NCI-H2171 (cell line): Measurements from ENCODE around the gene ADGRL1.
A peak's percentile ranks its signal among the peaks of the same experiment; 100 is the strongest.
"Not testable (repeated sequence)": the region's sequence is repeated elsewhere in the genome, so short reads cannot be mapped to it uniquely, and the experiment has no call there.

ENCODE experiments used
- DNase-seq: peaks from one replicate; lab custom pipeline; 2025; lab: John Stamatoyannopoulos, UW

The ADGRL1 gene

DNA sequence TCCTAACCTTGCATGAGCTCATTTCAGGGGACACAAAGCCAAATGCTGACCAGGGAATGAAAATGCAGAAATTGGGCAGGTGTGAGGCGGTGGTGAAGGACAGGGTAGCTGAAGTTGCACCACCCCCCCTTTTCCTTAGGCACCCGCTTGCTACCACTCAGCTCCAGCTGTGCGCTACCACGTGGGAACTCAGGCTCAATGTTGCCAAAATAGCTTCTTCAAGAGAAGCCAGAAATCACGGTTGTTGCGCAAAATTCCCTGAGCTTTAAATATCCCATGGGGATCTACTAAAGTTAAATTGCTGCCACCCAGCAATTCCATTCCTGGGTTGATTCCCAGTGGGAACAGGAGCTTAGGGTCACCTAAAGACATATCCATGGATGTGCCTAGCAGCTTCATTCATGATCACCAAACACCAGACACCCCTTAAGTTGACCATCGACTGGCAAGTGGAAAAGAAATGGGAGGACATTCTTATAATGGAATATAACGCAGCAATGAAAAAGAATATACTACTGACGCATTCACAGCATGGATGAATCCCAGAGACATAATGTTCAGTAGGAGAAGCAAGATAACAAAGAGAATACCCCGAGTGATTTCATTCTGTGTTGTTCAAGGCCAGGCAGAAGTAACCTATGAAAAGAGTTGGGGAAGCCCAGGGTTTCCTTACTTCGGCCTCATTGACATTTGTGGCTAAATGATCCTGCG, 12.8 kb upstream of the ADGRL1 start:
- no peak for DNase-seq

GRCh38 chr19:14217886-14218285, 11.9 kb upstream of the ADGRL1 start:
- DNase-seq = not testable (repeated sequence)

GRCh38 chr19:14214580-14214979, 8.6 kb upstream of the ADGRL1 start:
- no peak for DNase-seq

- DNase-seq = not testable (repeated sequence)
Measured at GRCh38 chr19:14210182-14210581, 4.2 kb upstream of the ADGRL1 start.

GRCh38 chr19:14209401-14209800, 3.4 kb upstream of the ADGRL1 start:
- not testable (repeated sequence) for DNase-seq

DNA sequence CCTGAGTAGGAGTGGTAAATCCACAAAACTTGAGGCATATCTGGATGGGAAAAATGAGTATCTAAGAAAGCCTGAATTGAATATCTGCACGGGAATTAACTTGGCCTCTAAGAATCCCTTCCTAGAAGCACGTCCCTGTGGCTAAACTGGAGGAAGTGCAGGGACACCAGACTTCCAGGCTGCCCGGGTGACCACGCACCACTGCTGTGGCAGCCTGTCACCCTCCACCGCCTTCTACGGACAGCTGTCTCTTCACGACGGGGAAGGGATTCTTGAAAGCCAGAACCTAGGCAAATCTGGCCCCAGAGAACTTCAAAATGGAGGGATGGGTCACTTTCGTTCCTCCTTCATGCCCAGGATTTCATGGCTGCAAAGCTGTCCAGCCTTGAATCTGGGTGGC, 2.5 kb upstream of the ADGRL1 start:
- DNase-seq = not testable (repeated sequence)

- not testable (repeated sequence) for DNase-seq
Measured at GRCh38 chr19:14207796-14208195, 1.8 kb upstream of the ADGRL1 start.

GRCh38 chr19:14206737-14207726, 1.1 kb upstream of the ADGRL1 start:
- DNase-seq = peak; percentile 94

DNA sequence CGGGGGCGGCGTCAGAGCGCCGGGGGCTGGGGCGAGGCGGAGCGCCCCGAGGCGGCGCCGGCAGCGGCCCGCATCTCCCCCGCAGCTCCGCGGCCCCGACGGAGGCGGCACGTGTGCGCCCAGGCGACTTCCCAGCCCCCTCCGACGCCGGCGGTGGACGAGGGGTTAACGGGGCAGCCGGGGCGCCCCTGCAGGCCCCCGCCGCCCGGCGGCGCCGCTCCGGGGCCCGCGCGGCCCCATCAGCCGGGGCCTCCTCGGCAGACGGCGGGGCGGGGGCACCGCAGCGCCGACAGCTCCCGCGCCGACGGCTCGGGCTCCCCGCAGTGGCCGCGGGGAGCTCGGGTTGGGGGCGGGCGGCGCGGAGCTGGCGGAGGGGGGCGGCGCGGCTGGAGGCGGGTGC, 339 bp upstream of the ADGRL1 start:
- not testable (repeated sequence) for DNase-seq

GRCh38 chr19:14204676-14205451, 1.1 kb downstream of the ADGRL1 start:
- not testable (repeated sequence) for DNase-seq

GRCh38 chr19:14204219-14204618, 1.8 kb downstream of the ADGRL1 start:
- DNase-seq = not testable (repeated sequence)

DNA sequence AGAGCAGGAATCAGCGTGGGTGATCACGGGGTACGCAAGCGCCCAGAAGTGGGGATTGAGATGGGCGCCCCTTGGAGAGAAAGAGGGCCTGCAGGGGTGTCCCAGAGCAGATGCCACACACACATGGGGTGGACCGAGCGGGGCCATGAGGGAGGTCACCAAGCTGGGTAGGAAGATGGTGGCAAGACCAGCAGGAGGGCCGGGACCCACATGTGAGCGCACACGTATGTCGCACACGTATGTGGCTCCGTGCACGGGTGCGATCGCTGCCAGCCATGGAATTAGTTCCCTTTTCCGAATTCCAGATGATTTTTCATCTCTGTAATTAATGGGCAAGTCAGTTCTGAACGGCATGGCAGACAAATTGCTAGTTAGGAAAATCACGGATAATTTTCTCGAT, 2.2 kb downstream of the ADGRL1 start:
- not testable (repeated sequence) for DNase-seq

- DNase-seq = no peak
Measured at GRCh38 chr19:14203177-14203576, 2.8 kb downstream of the ADGRL1 start.

GRCh38 chr19:14201481-14201880, 4.5 kb downstream of the ADGRL1 start:
- not testable (repeated sequence) for DNase-seq

- DNase-seq = not testable (repeated sequence)
Measured at GRCh38 chr19:14200147-14200841, 5.7 kb downstream of the ADGRL1 start.

GRCh38 chr19:14198384-14199376, 7.3 kb downstream of the ADGRL1 start:
- DNase-seq = no peak

GRCh38 chr19:14197882-14198281, 8.1 kb downstream of the ADGRL1 start:
- DNase-seq = no peak

DNA sequence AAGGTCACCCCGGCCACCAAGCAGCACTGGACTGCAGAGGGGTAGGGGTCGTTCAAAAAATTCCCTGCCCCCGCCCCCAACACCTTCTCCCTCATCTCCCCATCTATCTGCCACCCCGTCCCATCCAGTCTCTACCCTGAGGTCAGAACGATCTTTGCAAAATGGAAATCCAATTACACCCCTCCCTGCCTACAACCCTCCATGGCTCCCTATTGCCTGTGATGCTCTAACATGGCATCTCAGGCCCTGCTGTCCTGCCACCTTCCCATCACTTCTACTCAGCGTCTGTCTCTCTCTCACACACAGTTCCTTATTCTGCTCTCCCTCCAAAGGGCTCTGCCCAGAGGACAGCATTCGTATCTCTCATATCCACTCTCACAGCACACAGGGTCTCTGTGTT, 8.7 kb downstream of the ADGRL1 start:
- DNase-seq = not testable (repeated sequence)

- DNase-seq = not testable (repeated sequence)
Measured at GRCh38 chr19:14196105-14196504, 9.9 kb downstream of the ADGRL1 start.

DNA sequence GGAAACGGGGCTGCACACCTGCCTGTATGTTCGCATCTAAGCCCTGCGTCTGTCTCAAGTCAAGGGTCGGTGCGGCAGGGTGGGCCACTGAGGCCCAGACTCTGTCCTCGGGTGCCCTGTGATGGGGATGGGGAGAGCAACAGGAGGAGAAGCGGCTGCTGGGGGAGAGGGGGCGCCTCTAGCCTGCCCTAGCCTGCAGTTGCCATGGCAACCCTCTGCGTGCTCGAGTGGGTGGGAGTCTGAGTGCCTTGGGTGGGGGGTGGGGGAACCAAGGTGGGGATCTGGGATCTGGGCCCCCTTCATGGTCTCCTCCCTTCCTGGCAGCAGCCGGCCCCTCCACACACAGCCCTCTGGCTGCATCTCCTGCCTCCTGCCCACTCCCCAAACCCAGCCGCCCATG, 10.8 kb downstream of the ADGRL1 start:
- DNase-seq = not testable (repeated sequence)
